ENCODE data around the gene FCHSD1. TPM values are rescaled to one million over a fixed set of nuclear protein-coding genes. Genes with fewer than 3 reads are reported as not detected.
A peak's percentile ranks its signal among the peaks of the same experiment; 100 is the strongest.

Gene FCHSD1
- total and polyA plus RNA-seq, 8 donors, result 5.0 to 66.5 (median 14.3) TPM

DNA sequence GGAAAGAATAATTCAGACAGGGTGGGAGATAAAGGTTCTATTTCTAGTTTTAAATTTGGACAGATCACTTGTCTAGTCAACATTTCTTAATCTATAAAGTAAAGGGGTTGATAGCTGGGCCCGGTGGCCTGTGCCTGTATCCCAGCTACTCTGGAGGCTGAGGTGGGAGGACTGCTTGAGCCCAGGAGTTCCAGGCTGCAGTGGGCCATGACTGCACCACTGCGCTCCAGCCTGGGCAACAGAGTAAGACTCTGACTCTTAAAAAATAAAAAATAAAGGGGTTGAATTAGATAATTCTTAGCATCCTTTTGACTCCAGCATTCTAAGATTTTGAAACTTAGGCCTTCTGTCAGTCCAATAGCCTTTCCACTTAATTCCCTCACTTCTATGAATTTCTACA, 43.2 kb downstream of the FCHSD1 start:
- Histone ChIP-seq H3K4me3 (no peak overlapping the region), H3K4me1 (peaks cover 52 to 97% (median 70%) of the 10 kb centered on the region in 4 donors), H3K36me3 (no peaks in the 10 kb centered on the region), H3K9me3 (no peaks in the 10 kb centered on the region), H3K27me3 (no peaks in the 10 kb centered on the region), H3K27ac (peak overlapping the region; percentile 30 to 78 (median 45))
- WGBS, 5 donors, result 54 to 80% (median 71%) methylated on average over 2 of the region's 2 CpGs
- intact Hi-C loops (cut with DNase I; ENCODE audit: low total_unique reads), result no loop called here
- TF ChIP-seq EP300 (IDR thresholded peaks at IDR 0.05), result no peak
- DNase-seq, result no peak

DNA sequence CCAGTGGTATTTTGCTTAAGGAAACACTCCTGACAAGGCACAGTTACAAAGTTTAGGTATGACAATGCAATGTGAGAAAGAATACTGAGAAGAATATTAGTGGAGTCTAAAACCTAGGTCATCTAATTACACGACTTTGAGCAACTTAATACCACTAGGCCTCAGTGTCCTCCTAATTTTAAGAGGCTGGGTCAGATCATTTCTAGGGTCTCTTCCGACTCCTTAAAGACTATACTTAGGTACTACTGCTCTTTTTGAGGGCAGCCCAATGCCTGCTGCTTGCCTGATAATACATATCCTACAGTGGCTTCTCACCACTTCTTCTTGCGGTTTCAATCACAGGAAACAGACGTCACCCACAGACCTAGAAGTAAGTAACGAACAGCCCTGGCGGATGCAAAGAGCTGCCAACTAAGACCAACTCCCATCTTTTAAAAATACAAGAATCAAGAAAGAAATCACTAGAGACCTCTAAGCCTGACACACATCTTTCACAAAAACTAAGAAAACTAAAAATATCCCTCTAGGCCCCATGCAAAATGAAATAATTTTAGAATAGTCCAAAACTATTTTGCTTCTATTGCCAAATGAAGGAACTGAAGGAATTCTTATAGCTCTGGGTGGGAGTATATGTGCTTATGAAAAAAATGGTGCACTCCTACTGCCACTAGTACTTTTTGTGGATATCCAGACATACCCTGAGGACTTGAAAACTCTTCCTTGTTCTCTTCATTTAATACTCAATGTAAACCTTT, 45.5 kb downstream of the FCHSD1 start:
- peak in 2 of 3 donors; percentile 19 to 26 for TF ChIP-seq POLR2AphosphoS5 (IDR thresholded peaks at IDR 0.05)
- TF ChIP-seq, protein P1, sequence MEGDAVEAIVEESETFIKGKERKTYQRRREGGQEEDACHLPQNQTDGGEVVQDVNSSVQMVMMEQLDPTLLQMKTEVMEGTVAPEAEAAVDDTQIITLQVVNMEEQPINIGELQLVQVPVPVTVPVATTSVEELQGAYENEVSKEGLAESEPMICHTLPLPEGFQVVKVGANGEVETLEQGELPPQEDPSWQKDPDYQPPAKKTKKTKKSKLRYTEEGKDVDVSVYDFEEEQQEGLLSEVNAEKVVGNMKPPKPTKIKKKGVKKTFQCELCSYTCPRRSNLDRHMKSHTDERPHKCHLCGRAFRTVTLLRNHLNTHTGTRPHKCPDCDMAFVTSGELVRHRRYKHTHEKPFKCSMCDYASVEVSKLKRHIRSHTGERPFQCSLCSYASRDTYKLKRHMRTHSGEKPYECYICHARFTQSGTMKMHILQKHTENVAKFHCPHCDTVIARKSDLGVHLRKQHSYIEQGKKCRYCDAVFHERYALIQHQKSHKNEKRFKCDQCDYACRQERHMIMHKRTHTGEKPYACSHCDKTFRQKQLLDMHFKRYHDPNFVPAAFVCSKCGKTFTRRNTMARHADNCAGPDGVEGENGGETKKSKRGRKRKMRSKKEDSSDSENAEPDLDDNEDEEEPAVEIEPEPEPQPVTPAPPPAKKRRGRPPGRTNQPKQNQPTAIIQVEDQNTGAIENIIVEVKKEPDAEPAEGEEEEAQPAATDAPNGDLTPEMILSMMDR (IDR thresholded peaks at IDR 0.05), result no peak
- no peak for TF ChIP-seq POLR2A (IDR thresholded peaks at IDR 0.05)
- TF ChIP-seq EP300 (IDR thresholded peaks at IDR 0.05), result no peak
- intact Hi-C loops (cut with DNase I; ENCODE audit: low total_unique reads), result no loop called here
- Histone ChIP-seq H3K4me3 (no peak overlapping the region), H3K4me1 (peaks cover 44 to 96% (median 58%) of the 10 kb centered on the region in 4 donors), H3K27me3 (no peaks in the 10 kb centered on the region), H3K36me3 (no peaks in the 10 kb centered on the region), H3K27ac (peak overlapping the region; percentile 24 to 78 (median 62)), H3K9me3 (no peaks in the 10 kb centered on the region)
- WGBS, 5 donors, result 57 to 84% (median 64%) methylated on average over 6 of the region's 6 CpGs
- peak; percentile 46 to 80 for DNase-seq

- Histone ChIP-seq H3K36me3 (no peaks in the 10 kb centered on the region), H3K4me3 (no peak overlapping the region), H3K4me1 (peaks cover 31 to 96% (median 56%) of the 10 kb centered on the region in 4 donors), H3K27ac (peak overlapping the region; percentile 7 to 78 (median 62)), H3K9me3 (no peaks in the 10 kb centered on the region), H3K27me3 (no peaks in the 10 kb centered on the region)
- intact Hi-C loops (cut with DNase I; ENCODE audit: low total_unique reads), result no loop called here
- peak; percentile 34 to 74 for DNase-seq
- TF ChIP-seq POLR2AphosphoS5 (IDR thresholded peaks at IDR 0.05), result peak; percentile 31 to 62 (median 33)
- no peak for TF ChIP-seq EP300 (IDR thresholded peaks at IDR 0.05)
- TF ChIP-seq, protein P1 (IDR thresholded peaks at IDR 0.05), result no peak
- no peak for TF ChIP-seq POLR2A (IDR thresholded peaks at IDR 0.05)
- WGBS, 5 donors, result 36 to 61% (median 41%) methylated on average over 6 of the region's 6 CpGs
Measured at GRCh38 chr5:141603923-141604717, 47.1 kb downstream of the FCHSD1 start.

DNA sequence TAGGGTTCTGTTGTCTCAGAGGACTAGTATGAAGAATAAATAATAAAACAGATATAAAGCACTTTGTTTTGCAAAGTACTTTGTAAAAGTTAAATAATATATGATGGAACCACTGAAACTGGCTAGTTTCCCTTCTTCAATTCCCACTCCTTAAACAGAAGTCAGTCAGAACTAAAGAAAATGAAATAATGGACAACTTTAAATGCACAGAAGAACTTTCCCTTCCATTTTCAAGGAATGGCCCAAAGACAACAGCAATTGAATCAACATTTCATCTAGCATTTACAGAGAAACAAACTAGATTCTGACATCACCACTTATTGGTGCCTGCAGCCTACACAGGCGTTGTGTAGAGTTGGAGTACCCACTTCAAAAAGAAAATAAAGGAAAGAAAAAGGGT, 48.6 kb downstream of the FCHSD1 start:
- intact Hi-C loops (cut with DNase I; ENCODE audit: low total_unique reads), result no loop called here
- Histone ChIP-seq H3K27ac (peak overlapping the region in 1 of 5 donors; percentile 35), H3K36me3 (no peaks in the 10 kb centered on the region), H3K4me3 (no peak overlapping the region), H3K4me1 (peaks cover 22 to 96% (median 57%) of the 10 kb centered on the region in 4 donors), H3K9me3 (no peaks in the 10 kb centered on the region), H3K27me3 (no peaks in the 10 kb centered on the region)
- no peak for DNase-seq
- TF ChIP-seq POLR2A (IDR thresholded peaks at IDR 0.05) (no peak), EP300 (IDR thresholded peaks at IDR 0.05) (no peak), POLR2AphosphoS5 (IDR thresholded peaks at IDR 0.05) (no peak)
- TF ChIP-seq, protein P1 (IDR thresholded peaks at IDR 0.05), result no peak
- WGBS, 5 donors, result 88 to 96% (median 88%) methylated on average over 1 of the region's 1 CpG

All from stomach (tissue), 9 donors.